GM23248 (cell line): ENCODE results near the gene ESR2. TPM values are rescaled to one million over a fixed set of nuclear protein-coding genes. Genes with fewer than 3 reads are reported as not detected.

ENCODE experiments used
- DNase-seq: peaks from one replicate; pipeline ENCODE4 v3.0.0-alpha.2; 2015
- H2AFZ ChIP-seq: fragments of 200-600 bp; sonication (generic); 2 replicates; pipeline ENCODE4 v1.6.1; 2016; ENCODE audit warnings: antibody characterized with exemption
- H3F3A ChIP-seq: fragments of 200-600 bp; sonication (generic); 2 replicates; pipeline ENCODE4 v1.6.1; 2016; ENCODE audit warnings: mild to moderate bottlenecking, antibody characterized with exemption, mixed run types; ENCODE audit not compliant: insufficient read depth
- H3K27ac ChIP-seq: fragments of 200-600 bp; sonication (generic); 2 replicates; pipeline ENCODE4 v1.5.1; 2016; ENCODE audit warnings: mild to moderate bottlenecking
- H3K27me3 ChIP-seq: fragments of 200-600 bp; sonication (generic); replicated peaks from 2 replicates; pipeline ENCODE4 v1.6.1; 2016; ENCODE audit warnings: mild to moderate bottlenecking; ENCODE audit not compliant: insufficient read depth
- H3K36me3 ChIP-seq: fragments of 200-600 bp; sonication (generic); 2 replicates; pipeline ENCODE4 v1.6.1; 2016; ENCODE audit warnings: low read depth, mild to moderate bottlenecking
- H3K4me1 ChIP-seq: fragments of 200-600 bp; sonication (generic); 2 replicates; pipeline ENCODE4 v1.6.1; 2016; ENCODE audit warnings: mild to moderate bottlenecking; ENCODE audit not compliant: insufficient read depth
- H3K4me2 ChIP-seq: fragments of 200-600 bp; sonication (generic); one replicate; pipeline ENCODE4 v1.6.1; 2016; ENCODE audit warnings: mild to moderate bottlenecking; ENCODE audit not compliant: unreplicated experiment
- H3K4me3 ChIP-seq: fragments of 200-600 bp; sonication (generic); 2 replicates; pipeline ENCODE4 v1.5.1; 2016; ENCODE audit warnings: mild to moderate bottlenecking
- H3K79me2 ChIP-seq: fragments of 200-600 bp; sonication (generic); 2 replicates; pipeline ENCODE4 v1.6.1; 2016; ENCODE audit warnings: mild to moderate bottlenecking; ENCODE audit not compliant: insufficient read depth
- H3K9ac ChIP-seq: fragments of 200-600 bp; sonication (generic); 2 replicates; pipeline ENCODE4 v1.6.1; 2016; ENCODE audit warnings: mild to moderate bottlenecking
- H3K9me2 ChIP-seq: fragments of 200-600 bp; sonication (generic); 2 replicates; pipeline ENCODE4 v1.6.1; 2016; ENCODE audit warnings: mixed run types, mild to moderate bottlenecking, moderate library complexity; ENCODE audit not compliant: insufficient read depth
- H3K9me3 ChIP-seq: fragments of 200-600 bp; sonication (generic); one replicate; pipeline ENCODE4 v1.6.1; 2017; ENCODE audit warnings: low read depth
- H4K20me1 ChIP-seq: fragments of 200-600 bp; sonication (generic); 2 replicates; pipeline ENCODE4 v1.6.0; 2016; ENCODE audit not compliant: insufficient read depth
- EZH2 ChIP-seq: fragments of 200-600 bp; sonication (generic); IDR thresholded peaks from 2 replicates; pipeline ENCODE4 v1.6.1; 2018; ENCODE audit warnings: antibody characterized with exemption, mild to moderate bottlenecking; ENCODE audit not compliant: insufficient read depth, poor library complexity, severe bottlenecking
- EZH2phosphoT487 ChIP-seq: fragments of 200-600 bp; sonication (generic); IDR thresholded peaks from 2 replicates; pipeline ENCODE4 v1.6.1; 2018; ENCODE audit warnings: antibody characterized with exemption, moderate library complexity, mild to moderate bottlenecking, low read depth; ENCODE audit not compliant: insufficient read depth
- WGBS, 2 experiments: methylation state at CpG; one replicate each; pipeline ENCODE4 v1.1.6; 2015 to 2017; ENCODE audit warnings: low lambda C conversion rate in 2 of 2, low coverage in 1 of 2; ENCODE audit errors: missing lambda C conversion rate in 2 of 2; 5-methylcytosine and 5-hydroxymethylcytosine counted together
- in situ Hi-C: fragments of 300-500 bp; cut with MboI; formaldehyde crosslinking; loops from 2 replicates; pipeline ENCODE4 v1.15.0; 2020
- polyA plus RNA-seq: library from polyadenylated mRNA; unstranded; fragments of >200 nt; fragmentation: Nextera tagmentation; extraction: Ambion mirVana; gene quantifications from 2 replicates; pipeline ENCODE4 v1.2.1, GENCODE V29; 2016
- total RNA-seq: library from RNA; depleted of rRNA; stranded (reverse); fragments of >200 nt; shearing (Covaris generic); gene quantifications from 2 replicates; pipeline ENCODE4 v1.2.3, GENCODE V29; 2014

The ESR2 gene
- total and polyA plus RNA-seq, 2 experiments from 2014 or later: not detected

- no peaks in the 10 kb centered on the region for H3K9me2 ChIP-seq
- no peaks in the 10 kb centered on the region for H3K79me2 ChIP-seq
- no peak overlapping the region for H3K4me2 ChIP-seq
- H3K36me3 ChIP-seq: no peaks in the 10 kb centered on the region
- 88 to 96% methylated on average over 3 of the region's 3 CpGs for WGBS, 2 experiments
- no peak overlapping the region for H3K4me3 ChIP-seq
- H3K27ac ChIP-seq: no peak overlapping the region
- H2AFZ ChIP-seq: no peak overlapping the region
- DNase-seq: peak; percentile 16
- TF ChIP-seq EZH2phosphoT487: no peak
- no peak for TF ChIP-seq EZH2
- no peaks in the 10 kb centered on the region for H4K20me1 ChIP-seq
- no peaks in the 10 kb centered on the region for H3F3A ChIP-seq
- H3K4me1 ChIP-seq: no peaks in the 10 kb centered on the region
- in situ Hi-C loops: no loop called here
- H3K9me3 ChIP-seq: no peaks in the 10 kb centered on the region
- H3K9ac ChIP-seq: no peak overlapping the region
- H3K27me3 ChIP-seq: no peaks in the 10 kb centered on the region
Observed at GRCh38 chr14:64095620-64096019, 198.6 kb downstream of the ESR2 start.

GRCh38 chr14:64092940-64093339 is 201.2 kb downstream of the ESR2 start:
- H4K20me1 ChIP-seq: no peaks in the 10 kb centered on the region
- H3K9ac ChIP-seq: no peak overlapping the region
- 65 to 85% methylated on average over 4 to 5 of the region's 5 CpGs for WGBS, 2 experiments
- H3K9me3 ChIP-seq: no peaks in the 10 kb centered on the region
- no peak overlapping the region for H2AFZ ChIP-seq
- H3F3A ChIP-seq: no peaks in the 10 kb centered on the region
- no peak overlapping the region for H3K4me3 ChIP-seq
- H3K36me3 ChIP-seq: no peaks in the 10 kb centered on the region
- H3K27me3 ChIP-seq: no peaks in the 10 kb centered on the region
- no peak overlapping the region for H3K4me2 ChIP-seq
- in situ Hi-C loops: no loop called here
- no peaks in the 10 kb centered on the region for H3K4me1 ChIP-seq
- H3K79me2 ChIP-seq: no peaks in the 10 kb centered on the region
- no peak overlapping the region for H3K27ac ChIP-seq
- H3K9me2 ChIP-seq: no peaks in the 10 kb centered on the region
- no peak for DNase-seq
- TF ChIP-seq EZH2phosphoT487 (no peak), EZH2 (no peak)

- no peaks in the 10 kb centered on the region for H3K9me2 ChIP-seq
- H3K79me2 ChIP-seq: no peaks in the 10 kb centered on the region
- no peak for DNase-seq
- H3K4me3 ChIP-seq: no peak overlapping the region
- H2AFZ ChIP-seq: no peak overlapping the region
- H3K9ac ChIP-seq: no peak overlapping the region
- no peak overlapping the region for H3K4me2 ChIP-seq
- H3K27ac ChIP-seq: no peak overlapping the region
- H3K4me1 ChIP-seq: no peaks in the 10 kb centered on the region
- no peaks in the 10 kb centered on the region for H3K9me3 ChIP-seq
- H3K36me3 ChIP-seq: no peaks in the 10 kb centered on the region
- no peaks in the 10 kb centered on the region for H4K20me1 ChIP-seq
- no peaks in the 10 kb centered on the region for H3F3A ChIP-seq
- WGBS, 2 experiments: 52 to 56% methylated on average over 4 of the region's 4 CpGs
- in situ Hi-C loops: no loop called here
- TF ChIP-seq EZH2: no peak
- no peak for TF ChIP-seq EZH2phosphoT487
- no peaks in the 10 kb centered on the region for H3K27me3 ChIP-seq
Observed at GRCh38 chr14:64092338-64092737, 201.8 kb downstream of the ESR2 start.

- Histone ChIP-seq H3K4me1 (no peaks in the 10 kb centered on the region), H3K36me3 (no peaks in the 10 kb centered on the region), H3K4me2 (no peak overlapping the region), H3K9ac (no peak overlapping the region), H2AFZ (no peak overlapping the region), H3K9me3 (no peaks in the 10 kb centered on the region), H3F3A (no peaks in the 10 kb centered on the region), H3K4me3 (no peak overlapping the region), H3K79me2 (no peaks in the 10 kb centered on the region), H3K27ac (no peak overlapping the region), H3K27me3 (no peaks in the 10 kb centered on the region), H4K20me1 (no peaks in the 10 kb centered on the region), H3K9me2 (no peaks in the 10 kb centered on the region)
- in situ Hi-C loops: no loop called here
- TF ChIP-seq EZH2phosphoT487 (no peak), EZH2 (no peak)
- WGBS, 2 experiments: 84 to 91% methylated on average over 1 of the region's 1 CpG
- DNase-seq: no peak
Observed at GRCh38 chr14:64091217-64091616, 203.0 kb downstream of the ESR2 start.

GRCh38 chr14:64089920-64090319 is 204.3 kb downstream of the ESR2 start:
- no peaks in the 10 kb centered on the region for H3K4me1 ChIP-seq
- no peak overlapping the region for H2AFZ ChIP-seq
- H3K4me2 ChIP-seq: no peak overlapping the region
- no peaks in the 10 kb centered on the region for H3K36me3 ChIP-seq
- no peaks in the 10 kb centered on the region for H3K79me2 ChIP-seq
- no peaks in the 10 kb centered on the region for H3K27me3 ChIP-seq
- no peaks in the 10 kb centered on the region for H3K9me3 ChIP-seq
- in situ Hi-C loops: no loop called here
- no peak overlapping the region for H3K4me3 ChIP-seq
- H3F3A ChIP-seq: no peaks in the 10 kb centered on the region
- no peaks in the 10 kb centered on the region for H4K20me1 ChIP-seq
- H3K27ac ChIP-seq: no peak overlapping the region
- H3K9ac ChIP-seq: no peak overlapping the region
- TF ChIP-seq EZH2 (no peak), EZH2phosphoT487 (no peak)
- no peaks in the 10 kb centered on the region for H3K9me2 ChIP-seq
- 73 to 84% methylated on average over 2 of the region's 2 CpGs for WGBS, 2 experiments
- no peak for DNase-seq
